Measurements from ENCODE around the gene ABR. TPM values are rescaled to one million over a fixed set of nuclear protein-coding genes. Genes with fewer than 3 reads are reported as not detected.

ABR gene
- polyA plus RNA-seq, 2 of the 4 experiments (the other 2 are of a cell fraction), result 70.9 to 73.8 TPM

- ChIA-PET POLR2A (interaction anchor here (0.6 to 1.5 kb wide), 6 partner anchors 10 to 347 kb away, joined by 3 to 9 read pairs (median 3); no protein-coding TSS in a partner anchor), CTCF (interaction anchor here (0.7 to 17.8 kb wide), 11 partner anchors 10 to 355 kb away, joined by 3 to 335 read pairs (median 6); partner anchors contain the start of genes GLOD4 and MRM3)
- TF ChIP-seq SMC3 (IDR thresholded peaks at IDR 0.05) (no peak), FOSL2 (IDR thresholded peaks at IDR 0.05) (no peak), FOSL2 (CRISPR knock-in tag; IDR thresholded peaks at IDR 0.05) (0 out of 2 replicates have a peak, but pooled peaks have one; percentile 10), NFE2L2 (conservative IDR thresholded peaks at IDR 0.05; ENCODE audit: low read length) (no peak), FOSB (CRISPR knock-in tag; IDR thresholded peaks at IDR 0.05) (no peak), CHD2 (IDR thresholded peaks at IDR 0.05; ENCODE audit: low read length, partially characterized antibody) (peak; percentile 53), POLR2A (IDR thresholded peaks at IDR 0.05; ENCODE audit: low read length) (peak; percentile 58), ESRRA (IDR thresholded peaks at IDR 0.05; ENCODE audit: borderline replicate concordance, low read length) (no peak), MAX (IDR thresholded peaks at IDR 0.05) (peak; percentile 94), JUN (IDR thresholded peaks at IDR 0.05) (peak in 1 of 2 experiments; percentile 69; a peak in 3 of 5 replicates), NR3C1 (IDR thresholded peaks at IDR 0.05) (no peak)
- TF ChIP-seq, protein P1, sequence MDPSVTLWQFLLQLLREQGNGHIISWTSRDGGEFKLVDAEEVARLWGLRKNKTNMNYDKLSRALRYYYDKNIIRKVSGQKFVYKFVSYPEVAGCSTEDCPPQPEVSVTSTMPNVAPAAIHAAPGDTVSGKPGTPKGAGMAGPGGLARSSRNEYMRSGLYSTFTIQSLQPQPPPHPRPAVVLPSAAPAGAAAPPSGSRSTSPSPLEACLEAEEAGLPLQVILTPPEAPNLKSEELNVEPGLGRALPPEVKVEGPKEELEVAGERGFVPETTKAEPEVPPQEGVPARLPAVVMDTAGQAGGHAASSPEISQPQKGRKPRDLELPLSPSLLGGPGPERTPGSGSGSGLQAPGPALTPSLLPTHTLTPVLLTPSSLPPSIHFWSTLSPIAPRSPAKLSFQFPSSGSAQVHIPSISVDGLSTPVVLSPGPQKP (IDR thresholded peaks at IDR 0.05; ENCODE audit: low read depth, low read length), result no peak
- TF ChIP-seq, protein P2, sequence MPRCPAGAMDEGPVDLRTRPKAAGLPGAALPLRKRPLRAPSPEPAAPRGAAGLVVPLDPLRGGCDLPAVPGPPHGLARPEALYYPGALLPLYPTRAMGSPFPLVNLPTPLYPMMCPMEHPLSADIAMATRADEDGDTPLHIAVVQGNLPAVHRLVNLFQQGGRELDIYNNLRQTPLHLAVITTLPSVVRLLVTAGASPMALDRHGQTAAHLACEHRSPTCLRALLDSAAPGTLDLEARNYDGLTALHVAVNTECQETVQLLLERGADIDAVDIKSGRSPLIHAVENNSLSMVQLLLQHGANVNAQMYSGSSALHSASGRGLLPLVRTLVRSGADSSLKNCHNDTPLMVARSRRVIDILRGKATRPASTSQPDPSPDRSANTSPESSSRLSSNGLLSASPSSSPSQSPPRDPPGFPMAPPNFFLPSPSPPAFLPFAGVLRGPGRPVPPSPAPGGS (IDR thresholded peaks at IDR 0.05), result 0 out of 3 replicates have a peak, but pooled peaks have one; percentile 50
- TF ChIP-seq, protein P3, sequence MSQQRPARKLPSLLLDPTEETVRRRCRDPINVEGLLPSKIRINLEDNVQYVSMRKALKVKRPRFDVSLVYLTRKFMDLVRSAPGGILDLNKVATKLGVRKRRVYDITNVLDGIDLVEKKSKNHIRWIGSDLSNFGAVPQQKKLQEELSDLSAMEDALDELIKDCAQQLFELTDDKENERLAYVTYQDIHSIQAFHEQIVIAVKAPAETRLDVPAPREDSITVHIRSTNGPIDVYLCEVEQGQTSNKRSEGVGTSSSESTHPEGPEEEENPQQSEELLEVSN (IDR thresholded peaks at IDR 0.05; ENCODE audit: borderline replicate concordance, low read depth), result peak; percentile 75; the same call in 1 of the 2 replicates
- H3K9me3 ChIP-seq, result no peaks in the 10 kb centered on the region
- no peaks in the 10 kb centered on the region for H3K4me1 ChIP-seq
- peak; percentile 63 to 69; a peak in 5 of 6 replicates for ATAC-seq
- H3K27ac ChIP-seq, result peak overlapping the region; percentile 67 to 83
- no peak for FAIRE-seq
- WGBS (ENCODE audit: missing lambda C conversion rate), result 49% methylated on average over 18 of the region's 18 CpGs
- peak overlapping the region; percentile 42 for H3K4me3 ChIP-seq
- DNase-seq (ENCODE audit: low read depth in 1 of 2, low spot score in 1 of 2), result peak; percentile 79 to 94
- H3K4me2 ChIP-seq, result peak overlapping the region; percentile 75
Observed at GRCh38 chr17:1137465-1137894, 42.3 kb downstream of the ABR start.

GRCh38 chr17:1136748-1137147 lies 43.0 kb downstream of the ABR start:
- Histone ChIP-seq H3K27ac (peak overlapping the region; percentile 67 to 83), H3K4me1 (no peaks in the 10 kb centered on the region), H3K4me3 (peak overlapping the region; percentile 42; the same call in 2 of the 3 replicates), H3K9me3 (no peaks in the 10 kb centered on the region), H3K4me2 (peak overlapping the region; percentile 75)
- WGBS (ENCODE audit: missing lambda C conversion rate), result 91% methylated on average over 6 of the region's 6 CpGs
- ATAC-seq (no peak), FAIRE-seq (no peak), DNase-seq (ENCODE audit: low read depth in 1 of 2, low spot score in 1 of 2) (no peak)
- TF ChIP-seq, protein P3 (IDR thresholded peaks at IDR 0.05; ENCODE audit: borderline replicate concordance, low read depth), result no peak
- no peak for TF ChIP-seq POLR2A (IDR thresholded peaks at IDR 0.05; ENCODE audit: low read length)
- TF ChIP-seq, protein P2 (IDR thresholded peaks at IDR 0.05), result no peak
- TF ChIP-seq JUNB (IDR thresholded peaks at IDR 0.05), result no peak
- no peak for TF ChIP-seq RNF2 (IDR thresholded peaks at IDR 0.05; ENCODE audit: borderline replicate concordance, low read depth)
- no peak for TF ChIP-seq HOXB13 (CRISPR knock-in tag; IDR thresholded peaks at IDR 0.05; ENCODE audit: low read depth)
- no peak for TF ChIP-seq ZSCAN20 (CRISPR knock-in tag; IDR thresholded peaks at IDR 0.05)
- TF ChIP-seq JUN (IDR thresholded peaks at IDR 0.05), result no peak
- TF ChIP-seq, protein P4, sequence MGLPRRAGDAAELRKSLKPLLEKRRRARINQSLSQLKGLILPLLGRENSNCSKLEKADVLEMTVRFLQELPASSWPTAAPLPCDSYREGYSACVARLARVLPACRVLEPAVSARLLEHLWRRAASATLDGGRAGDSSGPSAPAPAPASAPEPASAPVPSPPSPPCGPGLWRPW (IDR thresholded peaks at IDR 0.05), result no peak
- TF ChIP-seq TP53 (CRISPR knock-in tag; IDR thresholded peaks at IDR 0.05), result no peak
- no peak for TF ChIP-seq MAFK (IDR thresholded peaks at IDR 0.05; ENCODE audit: partially characterized antibody)
- TF ChIP-seq, protein P5, sequence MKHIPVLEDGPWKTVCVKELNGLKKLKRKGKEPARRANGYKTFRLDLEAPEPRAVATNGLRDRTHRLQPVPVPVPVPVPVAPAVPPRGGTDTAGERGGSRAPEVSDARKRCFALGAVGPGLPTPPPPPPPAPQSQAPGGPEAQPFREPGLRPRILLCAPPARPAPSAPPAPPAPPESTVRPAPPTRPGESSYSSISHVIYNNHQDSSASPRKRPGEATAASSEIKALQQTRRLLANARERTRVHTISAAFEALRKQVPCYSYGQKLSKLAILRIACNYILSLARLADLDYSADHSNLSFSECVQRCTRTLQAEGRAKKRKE (CRISPR knock-in tag; IDR thresholded peaks at IDR 0.05; ENCODE audit: low read depth), result no peak
- no peak for TF ChIP-seq ZFP36 (IDR thresholded peaks at IDR 0.05; ENCODE audit: borderline replicate concordance, partially characterized antibody)
- CTCF ChIA-PET, result interaction anchor here (0.7 to 17.8 kb wide), 7 partner anchors 11 to 354 kb away, joined by 3 to 335 read pairs (median 5); partner anchors contain the start of genes GLOD4 and MRM3
- POLR2A ChIA-PET, result interaction anchor here (0.5 kb wide), 1 partner anchor 22 kb away, joined by 3 read pairs; no protein-coding TSS in a partner anchor
